AML-193 (cell line): Measurements from ENCODE around the gene SLC19A1.

Experiments
- DNase-seq, 2 experiments: peaks; one replicate each; lab custom pipeline; 2025; lab: John Stamatoyannopoulos, UW

SLC19A1 gene

GRCh38 chr21:45454060-45454925, 87.9 kb downstream of the SLC19A1 start:
- no peak for DNase-seq

GRCh38 chr21:45453308-45453950, 88.8 kb downstream of the SLC19A1 start:
- DNase-seq, result no peak

GRCh38 chr21:45452696-45453307, 89.4 kb downstream of the SLC19A1 start:
- DNase-seq, result no peak

GRCh38 chr21:45451771-45452182, 90.5 kb downstream of the SLC19A1 start:
- no peak for DNase-seq

GRCh38 chr21:45451091-45451740, 91.0 kb downstream of the SLC19A1 start:
- DNase-seq, result no peak

GRCh38 chr21:45450423-45451090, 91.7 kb downstream of the SLC19A1 start:
- no peak for DNase-seq

GRCh38 chr21:45449658-45450422, 92.4 kb downstream of the SLC19A1 start:
- DNase-seq, result no peak

GRCh38 chr21:45448810-45449657, 93.2 kb downstream of the SLC19A1 start:
- DNase-seq, result no peak

GRCh38 chr21:45448283-45448809, 93.9 kb downstream of the SLC19A1 start:
- DNase-seq, result no peak
